ENCODE data around the gene KLHL26.
"Not testable (repeated sequence)": the region's sequence is repeated elsewhere in the genome, so short reads cannot be mapped to it uniquely, and the experiment has no call there.

The KLHL26 gene

GRCh38 chr19:18672044-18672451 lies 35.2 kb downstream of the KLHL26 start:
- no peak for ATAC-seq
- H3K4me1 Mint-ChIP-seq: no peaks in the 10 kb centered on the region
- no peaks in the 10 kb centered on the region for H3K9me3 Mint-ChIP-seq
- no peak overlapping the region for H3K27ac Mint-ChIP-seq
- H3K36me3 Mint-ChIP-seq: peaks cover 24% of the 10 kb centered on the region
- H3K4me3 Mint-ChIP-seq: no peak overlapping the region
- DNase-seq (ENCODE audit: low spot score in 2 of 2): no peak

GRCh38 chr19:18672606-18673337 lies 35.9 kb downstream of the KLHL26 start:
- H3K4me1 Mint-ChIP-seq: no peaks in the 10 kb centered on the region
- DNase-seq (ENCODE audit: low spot score in 2 of 2) (no peak), ATAC-seq (no peak)
- peaks cover 18% of the 10 kb centered on the region for H3K36me3 Mint-ChIP-seq
- H3K4me3 Mint-ChIP-seq: no peak overlapping the region
- H3K9me3 Mint-ChIP-seq: no peaks in the 10 kb centered on the region
- no peak overlapping the region for H3K27ac Mint-ChIP-seq

- no peak for DNase-seq (ENCODE audit: low spot score in 2 of 2)
- no peak for ATAC-seq
- H3K4me3 Mint-ChIP-seq: no peak overlapping the region
- H3K9me3 Mint-ChIP-seq: no peaks in the 10 kb centered on the region
- H3K4me1 Mint-ChIP-seq: peaks cover 4% of the 10 kb centered on the region
- H3K27ac Mint-ChIP-seq: no peak overlapping the region
- peaks cover 9% of the 10 kb centered on the region for H3K36me3 Mint-ChIP-seq
Measured at GRCh38 chr19:18674616-18675015, 37.8 kb downstream of the KLHL26 start.

- DNase-seq (ENCODE audit: low spot score in 2 of 2) (no peak), ATAC-seq (no peak)
- Mint-ChIP-seq H3K36me3 (no peaks in the 10 kb centered on the region), H3K4me1 (peaks cover 4% of the 10 kb centered on the region), H3K9me3 (no peaks in the 10 kb centered on the region), H3K4me3 (no peak overlapping the region), H3K27ac (no peak overlapping the region)
Measured at GRCh38 chr19:18675779-18676178, 39.0 kb downstream of the KLHL26 start.

GRCh38 chr19:18676692-18677091 lies 39.9 kb downstream of the KLHL26 start:
- Mint-ChIP-seq H3K27ac (no peak overlapping the region), H3K4me3 (no peak overlapping the region)
- ATAC-seq: no peak

GRCh38 chr19:18677156-18677555 lies 40.3 kb downstream of the KLHL26 start:
- Mint-ChIP-seq H3K4me3 (no peak overlapping the region), H3K9me3 (no peaks in the 10 kb centered on the region), H3K4me1 (peaks cover 4% of the 10 kb centered on the region), H3K36me3 (no peaks in the 10 kb centered on the region), H3K27ac (no peak overlapping the region)
- no peak for ATAC-seq
- DNase-seq (ENCODE audit: low spot score in 2 of 2): no peak

More at GRCh38 chr19:18676692-18677091, 39.9 kb downstream of the KLHL26 start:
- H3K4me1 Mint-ChIP-seq: peaks cover 4% of the 10 kb centered on the region
- no peaks in the 10 kb centered on the region for H3K9me3 Mint-ChIP-seq
- no peaks in the 10 kb centered on the region for H3K36me3 Mint-ChIP-seq
- no peak for DNase-seq (ENCODE audit: low spot score in 2 of 2)

GRCh38 chr19:18680148-18680547 lies 43.3 kb downstream of the KLHL26 start:
- not testable (repeated sequence) for H3K27ac Mint-ChIP-seq; H3K9me3 Mint-ChIP-seq; ATAC-seq; DNase-seq (ENCODE audit: low spot score in 2 of 2); H3K4me3 Mint-ChIP-seq
- H3K36me3 Mint-ChIP-seq: peaks cover 15% of the 10 kb centered on the region
- peaks cover 11% of the 10 kb centered on the region for H3K4me1 Mint-ChIP-seq

GRCh38 chr19:18682807-18683108 lies 45.9 kb downstream of the KLHL26 start:
- Mint-ChIP-seq H3K27ac (peak overlapping the region; percentile 89), H3K9me3 (no peaks in the 10 kb centered on the region), H3K4me3 (peak overlapping the region; percentile 75), H3K4me1 (peaks cover 16% of the 10 kb centered on the region), H3K36me3 (peaks cover 15% of the 10 kb centered on the region)
- DNase-seq (ENCODE audit: low spot score in 2 of 2) (no peak), ATAC-seq (no peak)

GRCh38 chr19:18683109-18683957 lies 46.5 kb downstream of the KLHL26 start, which contains the start of gene CRTC1:
TSS of gene CRTC1 (plus strand) at chr19:18683680. CDS start at chr19:18683703, 23 bp downstream.
- DNase-seq (ENCODE audit: low spot score in 2 of 2): peak; percentile 89 to 97
- H3K27ac Mint-ChIP-seq: peak within 1 kb of the TSS; percentile 89
- peak within 1 kb of the TSS; percentile 75 for H3K4me3 Mint-ChIP-seq
- peaks cover 15% of the 10 kb centered on the region for H3K36me3 Mint-ChIP-seq
- H3K9me3 Mint-ChIP-seq: no peaks in the 10 kb centered on the region
- peak; percentile 80 for ATAC-seq
- peaks cover 17% of the 10 kb centered on the region for H3K4me1 Mint-ChIP-seq

- peaks cover 17% of the 10 kb centered on the region for H3K4me1 Mint-ChIP-seq
- H3K27ac Mint-ChIP-seq: peak overlapping the region; percentile 89
- no peaks in the 10 kb centered on the region for H3K9me3 Mint-ChIP-seq
- H3K36me3 Mint-ChIP-seq: peaks cover 15% of the 10 kb centered on the region
- ATAC-seq (no peak), DNase-seq (ENCODE audit: low spot score in 2 of 2) (no peak)
- peak overlapping the region; percentile 75 for H3K4me3 Mint-ChIP-seq
Measured at GRCh38 chr19:18683958-18684641, 47.3 kb downstream of the KLHL26 start.

GRCh38 chr19:18684642-18684993 lies 47.8 kb downstream of the KLHL26 start:
- ATAC-seq: no peak
- no peak for DNase-seq (ENCODE audit: low spot score in 2 of 2)
- Mint-ChIP-seq H3K27ac (no peak overlapping the region), H3K4me3 (peak overlapping the region; percentile 75), H3K4me1 (peaks cover 20% of the 10 kb centered on the region), H3K9me3 (no peaks in the 10 kb centered on the region), H3K36me3 (peaks cover 15% of the 10 kb centered on the region)

GRCh38 chr19:18685597-18686190 lies 48.9 kb downstream of the KLHL26 start:
- no peaks in the 10 kb centered on the region for H3K9me3 Mint-ChIP-seq
- H3K4me1 Mint-ChIP-seq: peaks cover 24% of the 10 kb centered on the region
- H3K4me3 Mint-ChIP-seq: peak overlapping the region; percentile 75
- DNase-seq (ENCODE audit: low spot score in 2 of 2): no peak
- H3K27ac Mint-ChIP-seq: no peak overlapping the region
- ATAC-seq: no peak
- peaks cover 15% of the 10 kb centered on the region for H3K36me3 Mint-ChIP-seq

GRCh38 chr19:18687740-18688465 lies 51.1 kb downstream of the KLHL26 start:
- Mint-ChIP-seq H3K4me3 (no peak overlapping the region), H3K4me1 (peaks cover 20% of the 10 kb centered on the region), H3K36me3 (peaks cover 9% of the 10 kb centered on the region), H3K27ac (no peak overlapping the region), H3K9me3 (no peaks in the 10 kb centered on the region)
- no peak for DNase-seq (ENCODE audit: low spot score in 2 of 2)
- ATAC-seq: no peak

GRCh38 chr19:18696023-18696422 lies 59.2 kb downstream of the KLHL26 start:
- Mint-ChIP-seq H3K9me3 (no peaks in the 10 kb centered on the region), H3K27ac (no peak overlapping the region), H3K4me3 (no peak overlapping the region), H3K4me1 (peaks cover 27% of the 10 kb centered on the region), H3K36me3 (no peaks in the 10 kb centered on the region)
- DNase-seq (ENCODE audit: low spot score in 2 of 2) (no peak), ATAC-seq (no peak)

- ATAC-seq (no peak), DNase-seq (ENCODE audit: low spot score in 2 of 2) (no peak)
- H3K27ac Mint-ChIP-seq: no peak overlapping the region
- peaks cover 32% of the 10 kb centered on the region for H3K4me1 Mint-ChIP-seq
- H3K9me3 Mint-ChIP-seq: no peaks in the 10 kb centered on the region
- no peak overlapping the region for H3K4me3 Mint-ChIP-seq
- no peaks in the 10 kb centered on the region for H3K36me3 Mint-ChIP-seq
Measured at GRCh38 chr19:18697680-18698079, 60.9 kb downstream of the KLHL26 start.

All from stimulated activated effector memory CD8-positive, alpha-beta T cell treated with anti-CD3 and anti-CD28 coated beads, Interleukin-12 subunit alpha, Interleukin-12 subunit beta, amount 100 ng/mL, for 72 hours (primary cell).